ENCODE results near the gene MYH7B.
A peak's percentile ranks its signal among the peaks of the same experiment; 100 is the strongest.

MYH7B gene

GRCh38 chr20:34955231-34956040, at the start of gene MYH7B, which contains the start of gene GSS:
TSS of gene MYH7B (plus strand) at chr20:34955868. CDS start at chr20:34978006, 22,138 bp downstream.
TSS of gene GSS (minus strand) at chr20:34955806. CDS start at chr20:34951852, 3,954 bp downstream.
- DNase-seq (ENCODE audit: low spot score) = peak; percentile 95

GRCh38 chr20:34907616-34908469, 47.8 kb upstream of the MYH7B start:
- peak; percentile 37 for DNase-seq (ENCODE audit: low spot score)

- DNase-seq (ENCODE audit: low spot score) = no peak
Observed at GRCh38 chr20:34915131-34915530, 40.5 kb upstream of the MYH7B start.

GRCh38 chr20:34915749-34916455, 39.8 kb upstream of the MYH7B start:
- DNase-seq (ENCODE audit: low spot score) = no peak

GRCh38 chr20:34916774-34917354, 38.8 kb upstream of the MYH7B start:
- no peak for DNase-seq (ENCODE audit: low spot score)

GRCh38 chr20:34920055-34920454, 35.6 kb upstream of the MYH7B start:
- no peak for DNase-seq (ENCODE audit: low spot score)

GRCh38 chr20:34921436-34921835, 34.2 kb upstream of the MYH7B start:
- DNase-seq (ENCODE audit: low spot score) = no peak

GRCh38 chr20:34922654-34923381, 32.9 kb upstream of the MYH7B start:
- no peak for DNase-seq (ENCODE audit: low spot score)

GRCh38 chr20:34923414-34923813, 32.3 kb upstream of the MYH7B start:
- no peak for DNase-seq (ENCODE audit: low spot score)

- DNase-seq (ENCODE audit: low spot score) = no peak
Observed at GRCh38 chr20:34925341-34925740, 30.3 kb upstream of the MYH7B start.

GRCh38 chr20:34925981-34926380, 29.7 kb upstream of the MYH7B start:
- no peak for DNase-seq (ENCODE audit: low spot score)

GRCh38 chr20:34926581-34926980, 29.1 kb upstream of the MYH7B start:
- no peak for DNase-seq (ENCODE audit: low spot score)

- DNase-seq (ENCODE audit: low spot score) = no peak
Observed at GRCh38 chr20:34927736-34928135, 27.9 kb upstream of the MYH7B start.

GRCh38 chr20:34928411-34928810, 27.3 kb upstream of the MYH7B start:
- DNase-seq (ENCODE audit: low spot score) = no peak

GRCh38 chr20:34931771-34932170, 23.9 kb upstream of the MYH7B start:
- no peak for DNase-seq (ENCODE audit: low spot score)

GRCh38 chr20:34938466-34939163, 17.1 kb upstream of the MYH7B start:
- DNase-seq (ENCODE audit: low spot score) = no peak

- no peak for DNase-seq (ENCODE audit: low spot score)
Observed at GRCh38 chr20:34940081-34940481, 15.6 kb upstream of the MYH7B start.

GRCh38 chr20:34941226-34941625, 14.4 kb upstream of the MYH7B start:
- DNase-seq (ENCODE audit: low spot score) = no peak

- no peak for DNase-seq (ENCODE audit: low spot score)
Observed at GRCh38 chr20:34942301-34942700, 13.4 kb upstream of the MYH7B start.

- DNase-seq (ENCODE audit: low spot score) = no peak
Observed at GRCh38 chr20:34943808-34944567, 11.7 kb upstream of the MYH7B start.
